OCI-LY1 (cell line): Measurements from ENCODE around the gene TOR2A.

Experiments used
- H2AFZ ChIP-seq: fragments of 200-600 bp; sonication (generic), shearing (Covaris generic); 2 replicates; pipeline ENCODE4 v1.6.0; 2014; ENCODE audit warnings: antibody characterized with exemption, mild to moderate bottlenecking, low read length
- H3F3A ChIP-seq: fragments of 200-600 bp; sonication (generic), shearing (Covaris generic); 2 replicates; pipeline ENCODE4 v1.6.0; 2014; ENCODE audit warnings: mild to moderate bottlenecking, antibody characterized with exemption, low read length, moderate library complexity; ENCODE audit not compliant: insufficient read depth
- H3K27ac ChIP-seq: fragments of 200-600 bp; sonication (generic); 2 replicates; pipeline ENCODE4 v1.5.1; 2014; ENCODE audit warnings: low read length, mixed run types, mild to moderate bottlenecking, low read depth; ENCODE audit not compliant: poor library complexity, severe bottlenecking
- H3K27me3 ChIP-seq: fragments of 200-600 bp; sonication (generic); 2 replicates; pipeline ENCODE4 v1.6.0; 2014; ENCODE audit warnings: antibody characterized with exemption, mild to moderate bottlenecking, low read length, moderate library complexity; ENCODE audit not compliant: insufficient read depth
- H3K36me3 ChIP-seq: fragments of 200-600 bp; sonication (generic); 2 replicates; pipeline ENCODE4 v1.6.1; 2014; ENCODE audit warnings: mild to moderate bottlenecking, antibody characterized with exemption, low read length, moderate library complexity, mixed read lengths; ENCODE audit not compliant: insufficient read depth
- H3K4me1 ChIP-seq: fragments of 200-600 bp; sonication (generic); 2 replicates; pipeline ENCODE4 v1.5.1; 2014; ENCODE audit warnings: mild to moderate bottlenecking, low read length, moderate library complexity; ENCODE audit not compliant: insufficient read depth, severe bottlenecking
- H3K4me2 ChIP-seq: fragments of 200-600 bp; sonication (generic), shearing (Covaris generic); 2 replicates; pipeline ENCODE4 v1.6.1; 2014; ENCODE audit warnings: low read length
- H3K4me3 ChIP-seq: fragments of 200-600 bp; sonication (generic); 2 replicates; pipeline ENCODE4 v1.5.1; 2014; ENCODE audit warnings: low read length, low read depth, mild to moderate bottlenecking, mixed read lengths; ENCODE audit not compliant: poor library complexity, severe bottlenecking
- H3K79me2 ChIP-seq: fragments of 200-600 bp; shearing (Covaris generic); 2 replicates; pipeline ENCODE4 v1.6.1; 2016; ENCODE audit warnings: mixed run types, low read length, mixed read lengths; ENCODE audit not compliant: insufficient read depth
- H3K9ac ChIP-seq: fragments of 200-600 bp; sonication (generic), shearing (Covaris generic); 2 replicates; pipeline ENCODE4 v1.6.1; 2014; ENCODE audit warnings: mild to moderate bottlenecking, low read length, mixed read lengths
- H3K9me2 ChIP-seq: fragments of 200-600 bp; sonication (generic), shearing (Covaris generic); 2 replicates; pipeline ENCODE4 v1.6.1; 2014; ENCODE audit warnings: low read depth, mild to moderate bottlenecking, low read length, mixed read lengths
- H3K9me3 ChIP-seq: fragments of 200-600 bp; shearing (Covaris generic); 2 replicates; pipeline ENCODE4 v1.6.1; 2014; ENCODE audit warnings: low read length, mixed read lengths
- H4K20me1 ChIP-seq: fragments of 200-600 bp; sonication (generic), shearing (Covaris generic); 2 replicates; pipeline ENCODE4 v1.6.0; 2016; ENCODE audit warnings: mild to moderate bottlenecking, low read length; ENCODE audit not compliant: insufficient read depth
- CTCF ChIP-seq: fragments of 200-600 bp; sonication (generic), shearing (Covaris generic); IDR thresholded peaks from 2 replicates; pipeline ENCODE4 v1.5.1; 2017; ENCODE audit warnings: mild to moderate bottlenecking, antibody characterized with exemption, low read length, moderate library complexity, mixed read lengths
- EZH2 ChIP-seq: fragments of 200-600 bp; sonication (generic), shearing (Covaris generic); IDR thresholded peaks from 2 replicates; pipeline ENCODE4 v1.8.0; 2017; ENCODE audit warnings: borderline replicate concordance, mixed run types, mild to moderate bottlenecking, antibody characterized with exemption, low read length, moderate library complexity, mixed read lengths

Gene TOR2A

GRCh38 chr9:127733614-127734013, 1.5 kb downstream of the TOR2A start:
- H3K36me3 ChIP-seq: peaks cover 7% of the 10 kb centered on the region; the same call in 1 of the 2 replicates
- TF ChIP-seq CTCF (no peak), EZH2 (no peak)
- H4K20me1 ChIP-seq: no peaks in the 10 kb centered on the region
- H3K27me3 ChIP-seq: no peaks in the 10 kb centered on the region
- H3K27ac ChIP-seq: no peak overlapping the region
- no peak overlapping the region for H2AFZ ChIP-seq
- no peak overlapping the region for H3K4me3 ChIP-seq
- H3K9me3 ChIP-seq: no peaks in the 10 kb centered on the region
- H3K4me2 ChIP-seq: no peak overlapping the region
- no peaks in the 10 kb centered on the region for H3K9me2 ChIP-seq
- peaks cover 16% of the 10 kb centered on the region for H3K4me1 ChIP-seq
- no peaks in the 10 kb centered on the region for H3F3A ChIP-seq
- no peak overlapping the region for H3K9ac ChIP-seq
- H3K79me2 ChIP-seq: no peaks in the 10 kb centered on the region

GRCh38 chr9:127732444-127732843, 2.6 kb downstream of the TOR2A start:
- Histone ChIP-seq H3K9me3 (no peaks in the 10 kb centered on the region), H3K36me3 (no peaks in the 10 kb centered on the region), H3K4me3 (no peak overlapping the region), H3K9me2 (no peaks in the 10 kb centered on the region), H3F3A (no peaks in the 10 kb centered on the region), H3K4me1 (peaks cover 16% of the 10 kb centered on the region), H4K20me1 (no peaks in the 10 kb centered on the region), H3K9ac (no peak overlapping the region), H3K79me2 (no peaks in the 10 kb centered on the region), H3K27me3 (no peaks in the 10 kb centered on the region), H3K4me2 (no peak overlapping the region), H3K27ac (no peak overlapping the region), H2AFZ (no peak overlapping the region)
- TF ChIP-seq CTCF: no peak
- TF ChIP-seq EZH2: no peak

GRCh38 chr9:127731938-127732337, 3.2 kb downstream of the TOR2A start:
- Histone ChIP-seq H3F3A (no peaks in the 10 kb centered on the region), H3K4me1 (peaks cover 16% of the 10 kb centered on the region), H4K20me1 (no peaks in the 10 kb centered on the region), H3K4me2 (no peak overlapping the region), H3K9me2 (no peaks in the 10 kb centered on the region), H3K9ac (no peak overlapping the region), H3K4me3 (no peak overlapping the region), H2AFZ (no peak overlapping the region), H3K27me3 (no peaks in the 10 kb centered on the region), H3K36me3 (no peaks in the 10 kb centered on the region), H3K79me2 (no peaks in the 10 kb centered on the region), H3K27ac (no peak overlapping the region), H3K9me3 (no peaks in the 10 kb centered on the region)
- no peak for TF ChIP-seq CTCF
- no peak for TF ChIP-seq EZH2
